Measurements from ENCODE around the gene KRT33A.
"Not testable (repeated sequence)": the region's sequence is repeated elsewhere in the genome, so short reads cannot be mapped to it uniquely, and the experiment has no call there.

The KRT33A gene

DNA sequence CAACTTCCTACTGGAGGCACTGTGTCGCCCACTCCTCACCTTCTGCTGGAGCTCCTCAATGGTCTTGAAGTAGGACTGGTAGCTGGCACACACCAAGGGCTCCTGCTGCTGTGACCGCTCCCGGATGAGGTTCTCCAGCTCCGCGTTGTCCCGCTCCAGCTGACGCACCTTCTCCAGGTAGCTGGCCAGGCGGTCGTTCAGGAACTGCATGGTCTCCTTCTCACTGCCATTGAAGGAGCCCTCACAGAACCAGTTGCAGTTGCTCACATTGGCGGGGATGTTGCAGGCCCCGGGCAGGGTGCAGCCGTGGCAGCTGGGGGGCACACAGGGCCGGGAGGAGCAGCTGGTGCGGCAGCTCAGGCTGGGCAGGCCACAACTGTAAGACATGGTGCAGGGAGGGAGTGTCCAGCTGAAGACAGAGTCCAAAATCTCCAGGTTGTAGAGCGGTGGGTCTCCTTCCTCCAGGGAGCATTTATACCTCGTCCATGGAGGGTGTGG is at the start of gene KRT33A:
Gene KRT33A, minus strand, starts transcription at position 448 of the 498 bp plus-strand sequence. Its CDS starts 61 bp downstream, at position 387.
- DNase-seq (ENCODE audit: low read depth), result not testable (repeated sequence)

DNA sequence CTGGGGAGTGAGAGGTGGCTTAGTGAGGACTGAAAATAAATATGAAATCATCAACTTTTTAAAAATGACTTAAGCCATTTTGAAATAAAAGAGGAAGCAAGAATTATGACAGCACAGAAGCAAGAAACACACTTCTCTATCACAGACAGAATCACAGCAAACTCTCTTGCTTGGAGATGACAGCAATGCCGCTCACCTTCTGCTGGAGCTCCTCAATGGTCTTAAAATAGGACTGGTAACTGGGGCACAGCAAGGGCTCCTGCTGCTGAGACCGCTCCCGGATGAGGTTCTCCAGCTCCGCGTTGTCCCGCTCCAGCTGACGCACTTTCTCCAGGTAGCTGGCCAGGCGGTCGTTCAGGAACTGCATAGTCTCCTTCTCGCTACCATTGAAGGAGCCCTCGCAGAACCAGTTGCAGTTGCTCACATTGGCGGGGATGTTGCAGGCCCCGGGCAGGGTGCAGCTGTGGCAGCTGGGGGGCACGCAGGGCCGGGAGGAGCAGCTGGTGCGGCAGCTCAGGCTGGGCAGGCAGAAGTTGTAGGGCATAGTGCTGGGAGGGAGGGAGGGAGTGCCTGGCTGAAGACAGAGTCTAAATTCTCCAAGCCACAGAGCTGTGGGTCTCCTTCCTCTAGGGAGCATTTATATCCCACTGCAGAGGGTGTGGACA is 46.5 kb upstream of the KRT33A start, which contains the start of gene KRT31:
Gene KRT31, minus strand, starts transcription at position 613 of the 665 bp plus-strand sequence. Its CDS starts 69 bp downstream, at position 544.
- no peak for DNase-seq (ENCODE audit: low read depth)

DNA sequence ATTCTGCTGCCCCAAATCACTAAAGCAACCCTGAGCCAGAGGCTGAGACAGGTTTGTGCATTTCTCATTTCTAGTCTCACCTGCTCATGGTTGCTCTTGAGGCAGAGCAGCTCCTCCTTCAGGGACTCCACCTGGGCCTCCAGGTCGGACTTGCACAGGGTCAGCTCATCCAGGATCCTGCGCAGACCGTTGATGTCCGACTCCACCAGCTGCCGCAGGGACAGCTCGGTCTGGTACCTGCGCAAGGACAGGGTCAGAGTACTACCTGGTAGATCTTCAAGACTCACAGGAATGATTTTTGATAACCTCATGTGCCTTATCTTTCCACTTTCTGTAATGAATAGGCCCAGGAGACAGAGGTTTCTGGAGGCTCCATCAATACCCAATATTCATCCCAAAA is 45.7 kb upstream of the KRT33A start:
- DNase-seq (ENCODE audit: low read depth), result no peak

DNA sequence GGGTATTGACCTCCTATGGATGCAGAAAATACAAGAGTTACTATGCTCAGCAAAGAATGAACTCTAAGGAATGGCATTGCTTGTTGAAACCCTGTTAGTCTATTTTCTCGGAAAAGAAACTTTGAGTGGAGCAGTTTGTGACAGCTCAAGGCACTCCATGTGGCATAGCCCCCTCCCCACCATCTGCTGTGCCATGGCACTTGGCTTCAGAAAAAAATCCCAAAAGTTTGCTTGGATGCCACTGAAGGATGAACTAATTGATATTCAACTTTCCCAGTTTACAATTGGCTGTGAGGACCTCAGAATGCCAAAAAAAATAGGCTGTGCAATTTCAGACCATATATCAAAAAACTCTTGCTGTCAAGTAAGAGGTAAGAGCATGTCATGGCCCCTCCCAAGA is 45.0 kb upstream of the KRT33A start:
- DNase-seq (ENCODE audit: low read depth), result no peak

DNA sequence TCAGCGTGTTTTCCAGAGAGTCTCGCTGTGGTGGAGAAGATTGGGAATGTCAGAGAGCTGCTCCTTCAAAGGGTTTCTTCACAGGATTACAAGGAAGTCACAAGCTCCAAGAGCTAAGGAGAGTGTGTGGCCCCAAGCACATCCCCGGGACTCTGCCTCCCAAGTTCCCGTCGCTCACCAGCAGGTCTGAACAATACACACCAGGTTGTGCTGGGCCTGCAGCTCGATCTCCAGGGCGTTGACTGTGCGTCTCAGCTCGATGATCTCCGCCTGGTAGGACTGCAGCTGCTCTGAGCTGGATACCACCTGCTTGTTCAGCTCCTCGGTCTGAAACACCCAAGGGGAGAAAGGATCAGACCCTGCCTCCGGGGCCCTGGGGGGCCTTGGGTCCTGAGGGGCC is 44.4 kb upstream of the KRT33A start:
- DNase-seq (ENCODE audit: low read depth), result not testable (repeated sequence)

DNA sequence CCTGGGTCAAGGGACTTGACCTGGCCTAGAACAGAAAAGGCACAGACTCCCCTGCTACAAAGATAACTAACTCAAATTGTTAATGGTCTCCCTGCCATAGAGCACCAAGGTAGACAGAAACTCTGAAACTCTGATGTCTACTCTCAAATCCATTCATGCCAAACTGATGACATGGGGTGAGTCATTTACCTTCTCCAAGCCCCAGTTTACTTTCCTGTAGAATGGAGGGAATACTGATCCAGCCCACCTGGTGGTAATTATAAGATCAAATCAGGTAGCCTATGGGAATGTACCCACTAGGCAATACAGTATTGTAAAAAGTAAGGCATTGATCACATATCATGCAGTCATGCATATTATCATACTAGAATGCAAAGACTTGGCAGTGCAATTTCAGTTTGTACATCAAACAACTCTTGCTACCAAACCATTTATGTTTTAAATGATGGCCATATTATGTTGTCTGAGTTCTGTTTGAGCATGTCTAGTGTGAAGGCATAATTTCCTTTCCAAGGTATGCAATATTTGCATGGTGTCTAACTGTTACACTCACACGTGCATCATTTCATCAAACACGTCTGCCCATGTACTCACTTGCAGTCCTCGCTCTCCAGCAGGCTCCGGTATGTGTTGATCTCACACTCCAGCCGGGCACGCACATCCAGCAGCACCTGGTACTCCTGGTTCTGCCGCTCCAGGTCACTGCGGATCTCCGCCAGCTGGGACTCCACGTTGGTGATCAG is 43.8 kb upstream of the KRT33A start:
- DNase-seq (ENCODE audit: low read depth), result no peak

DNA sequence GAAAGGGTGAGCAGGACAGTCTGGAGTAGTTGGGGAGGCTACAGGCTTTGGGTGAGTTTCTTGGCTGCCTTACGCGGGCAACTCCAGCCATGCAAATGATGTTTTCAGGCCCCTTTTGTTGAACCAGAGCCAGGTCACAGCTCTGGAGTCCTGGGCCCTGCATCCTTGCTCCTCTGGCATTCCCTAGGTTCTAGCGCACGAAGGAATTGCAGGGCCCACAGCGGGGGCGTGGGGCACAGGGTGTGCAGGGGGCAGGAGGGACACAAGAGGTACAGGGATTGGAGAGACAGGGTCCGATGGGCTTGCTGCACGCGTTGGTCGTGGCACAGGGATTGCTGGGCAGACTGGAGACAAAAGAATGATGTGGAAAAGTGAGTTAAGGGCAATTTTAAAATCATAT is 43.2 kb upstream of the KRT33A start:
- no peak for DNase-seq (ENCODE audit: low read depth)

DNA sequence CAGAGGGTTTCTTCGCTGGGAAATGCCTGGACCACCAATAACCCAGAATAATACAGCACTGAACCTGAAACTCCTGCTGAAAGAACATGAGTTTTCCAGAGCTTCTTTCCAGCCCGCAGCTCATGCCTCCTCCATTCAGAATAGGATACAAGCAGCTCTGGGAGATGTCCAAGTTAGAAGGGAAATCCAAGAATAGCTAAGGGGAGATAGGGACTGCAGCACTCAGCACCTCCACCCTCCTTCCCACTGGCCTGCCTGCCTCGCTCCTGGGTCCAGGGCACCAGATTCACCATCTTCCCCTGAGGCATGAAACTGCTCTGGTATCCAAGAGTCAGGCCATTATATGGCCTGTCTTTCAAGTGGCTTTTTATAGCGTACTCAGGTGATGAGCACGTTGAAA is 42.7 kb upstream of the KRT33A start:
- DNase-seq (ENCODE audit: low read depth), result no peak

DNA sequence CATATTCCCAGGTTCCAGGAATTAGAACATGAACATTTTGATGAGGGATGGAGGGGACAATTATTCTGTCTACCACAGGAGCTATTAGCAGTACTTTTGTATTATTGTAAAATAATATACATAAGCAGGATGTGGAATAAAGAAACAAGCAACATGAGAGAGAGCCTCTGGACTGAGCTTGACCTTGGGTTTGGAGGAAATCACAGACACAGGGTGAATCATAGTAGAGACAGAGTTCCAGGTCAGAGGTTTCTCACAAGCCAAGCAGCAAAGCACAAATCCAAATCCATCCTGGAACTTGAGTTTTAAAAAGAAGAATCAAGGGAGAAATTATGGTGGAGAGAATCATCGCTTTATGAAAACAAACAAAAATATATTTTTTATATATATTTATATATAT is 41.6 kb upstream of the KRT33A start:
- DNase-seq (ENCODE audit: low read depth), result no peak

DNA sequence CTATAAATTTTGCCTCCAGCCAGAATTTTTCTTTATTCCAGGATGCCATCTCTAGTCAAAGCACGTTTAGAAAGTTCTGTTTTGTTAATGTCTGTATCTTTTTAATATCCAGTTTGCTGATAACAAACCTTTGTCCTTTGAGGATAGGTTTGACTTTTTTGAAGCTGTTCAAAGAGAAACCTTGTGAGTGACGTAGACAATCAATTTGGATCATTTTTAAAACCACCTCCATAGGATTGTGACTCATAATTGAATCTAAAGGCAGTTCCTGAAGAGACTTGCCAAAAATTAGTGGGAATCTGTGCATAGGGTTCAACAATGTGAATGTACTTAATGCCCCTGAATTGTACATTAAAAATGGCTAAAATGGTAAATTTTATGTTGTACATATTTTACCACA is 40.9 kb upstream of the KRT33A start:
- DNase-seq (ENCODE audit: low read depth), result no peak

DNA sequence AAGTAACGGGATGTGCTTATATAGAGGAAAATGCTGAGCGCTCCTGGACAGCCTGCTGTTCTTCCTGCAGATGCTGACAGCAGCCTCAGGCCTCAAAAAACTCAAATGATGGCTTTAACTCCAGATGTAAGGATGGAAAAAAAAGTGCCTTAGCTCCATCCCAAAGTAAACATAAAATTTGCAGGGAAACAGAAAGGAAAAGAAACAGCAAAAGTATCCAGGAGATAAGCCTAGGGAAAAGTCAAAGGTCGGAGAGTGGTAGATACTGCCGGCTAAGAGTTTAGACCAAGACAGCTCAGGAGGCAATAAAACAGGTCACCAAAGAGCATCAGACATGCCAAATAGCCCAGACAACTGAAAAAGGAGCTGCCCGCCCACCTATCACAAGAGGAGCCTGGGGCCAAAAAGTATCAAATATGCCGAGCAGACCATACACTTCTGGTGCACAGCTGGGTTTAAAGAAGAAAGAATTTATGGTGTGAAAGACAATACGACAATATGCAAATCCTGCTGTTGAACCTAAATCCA is 39.8 kb upstream of the KRT33A start:
- DNase-seq (ENCODE audit: low read depth), result no peak

DNA sequence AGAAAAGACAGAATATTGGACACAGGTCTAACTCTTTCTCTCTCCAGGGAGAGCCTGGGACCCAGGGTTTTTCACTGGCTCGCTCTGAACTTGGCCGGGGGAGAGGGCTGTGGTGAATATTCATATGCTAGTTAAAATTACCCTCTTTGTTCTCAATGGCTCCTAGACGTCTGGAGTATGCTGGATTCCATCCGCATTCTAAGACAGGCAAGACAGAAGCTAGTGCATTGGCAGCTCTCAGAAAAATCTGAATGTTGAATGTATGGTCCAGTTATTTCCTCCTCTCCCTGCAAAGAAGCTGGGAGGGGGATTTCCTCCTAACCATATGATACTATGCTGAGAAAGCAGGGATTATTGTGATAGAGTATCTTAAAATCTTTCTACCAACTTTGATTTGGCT is 37.0 kb upstream of the KRT33A start:
- no peak for DNase-seq (ENCODE audit: low read depth)

DNA sequence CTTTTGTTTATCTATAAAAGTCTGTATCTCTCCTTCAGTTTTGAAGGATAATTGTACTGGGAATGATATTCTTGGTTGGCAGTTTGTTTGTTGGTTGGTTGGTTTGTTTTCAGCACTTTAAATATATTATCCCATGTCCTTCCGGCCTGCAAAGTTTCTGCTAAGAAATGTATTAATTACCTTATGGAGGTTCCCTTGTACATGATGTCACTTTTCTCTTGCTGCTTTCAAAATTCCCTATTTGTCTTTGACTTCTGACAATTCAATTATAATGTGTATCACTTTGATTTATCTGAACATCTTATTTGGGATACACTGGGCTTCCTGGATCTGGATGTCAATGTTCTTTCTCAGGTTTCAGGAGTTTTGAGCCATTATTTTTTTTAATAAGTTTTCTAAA is 35.6 kb upstream of the KRT33A start:
- no peak for DNase-seq (ENCODE audit: low read depth)

DNA sequence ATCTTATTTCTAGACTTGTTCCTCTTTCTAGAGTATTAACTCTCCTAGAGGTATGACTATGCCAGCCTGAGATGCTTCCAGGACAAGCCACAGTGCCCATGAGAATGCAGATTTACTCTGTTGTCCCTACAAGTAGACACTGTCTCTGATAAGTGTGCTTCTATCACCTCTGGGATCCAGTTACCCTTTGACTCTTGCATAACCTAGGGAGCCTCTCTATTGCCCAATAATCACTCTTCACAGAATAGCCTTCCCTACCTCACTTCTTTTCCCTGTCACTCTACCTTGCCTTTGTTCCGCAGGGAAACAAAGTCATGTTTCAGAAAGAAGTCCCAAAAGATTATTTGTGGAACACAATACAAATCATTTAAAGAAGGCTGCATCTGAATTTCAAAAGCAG is 33.1 kb upstream of the KRT33A start:
- DNase-seq (ENCODE audit: low read depth), result no peak

DNA sequence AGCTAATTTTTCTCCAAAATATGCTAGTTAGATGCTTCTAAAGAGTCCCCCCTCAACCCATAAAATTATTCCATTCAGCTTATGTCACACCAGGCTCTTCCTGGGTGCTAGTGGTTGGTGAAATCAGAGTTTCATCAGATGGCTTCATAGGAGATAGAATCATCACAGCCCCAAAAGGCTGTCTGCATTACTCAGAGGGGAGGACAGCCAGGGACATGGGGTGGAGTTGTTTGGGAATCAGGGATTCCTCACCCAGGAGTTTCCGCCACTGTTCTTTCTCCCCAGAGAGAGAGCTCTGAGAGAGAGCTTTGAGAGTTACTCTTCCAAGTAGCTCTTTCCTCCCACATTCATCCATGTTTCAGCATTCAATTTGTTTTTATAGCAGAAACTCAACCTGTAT is 31.8 kb upstream of the KRT33A start:
- DNase-seq (ENCODE audit: low read depth), result no peak

DNA sequence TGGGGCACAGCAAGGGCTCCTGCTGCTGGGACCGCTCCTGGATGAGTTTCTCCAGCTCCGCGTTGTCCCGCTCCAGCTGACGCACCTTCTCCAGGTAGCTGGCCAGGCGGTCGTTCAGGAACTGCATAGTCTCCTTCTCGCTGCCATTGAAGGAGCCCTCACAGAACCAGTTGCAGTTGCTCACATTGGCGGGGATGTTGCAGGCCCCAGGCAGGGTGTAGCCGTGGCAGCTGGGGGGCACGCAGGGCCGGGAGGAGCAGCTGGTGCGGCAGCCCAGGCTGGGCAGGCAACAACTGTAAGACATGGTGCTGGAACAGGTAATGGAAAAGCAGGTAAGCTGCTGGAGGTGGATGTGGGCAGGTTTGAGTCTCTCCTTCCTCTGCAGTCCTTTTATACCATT is 31.3 kb upstream of the KRT33A start, which contains the start of gene KRT34:
Gene KRT34, minus strand, starts transcription at position 364 of the 400 bp plus-strand sequence. Its CDS starts 60 bp downstream, at position 304.
- not testable (repeated sequence) for DNase-seq (ENCODE audit: low read depth)

DNA sequence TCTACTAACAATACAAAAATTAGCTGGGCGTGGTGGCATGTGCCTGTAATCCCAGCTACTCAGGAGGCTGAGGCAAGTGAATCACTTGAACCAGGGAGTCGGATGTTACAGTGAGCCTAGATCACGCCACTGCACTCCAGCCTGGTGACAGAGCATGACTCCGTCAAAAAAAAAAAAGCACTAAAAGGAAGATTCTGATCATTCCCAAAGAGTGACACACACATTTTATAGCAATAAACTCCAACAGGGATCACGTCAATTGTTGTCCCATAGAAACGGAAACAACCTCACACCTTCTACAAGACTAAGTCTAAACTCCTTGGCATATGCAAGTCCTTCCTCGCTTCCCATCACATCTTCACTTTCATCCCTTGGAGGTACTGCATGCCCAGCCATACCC is 29.5 kb upstream of the KRT33A start:
- peak; percentile 64 for DNase-seq (ENCODE audit: low read depth)

DNA sequence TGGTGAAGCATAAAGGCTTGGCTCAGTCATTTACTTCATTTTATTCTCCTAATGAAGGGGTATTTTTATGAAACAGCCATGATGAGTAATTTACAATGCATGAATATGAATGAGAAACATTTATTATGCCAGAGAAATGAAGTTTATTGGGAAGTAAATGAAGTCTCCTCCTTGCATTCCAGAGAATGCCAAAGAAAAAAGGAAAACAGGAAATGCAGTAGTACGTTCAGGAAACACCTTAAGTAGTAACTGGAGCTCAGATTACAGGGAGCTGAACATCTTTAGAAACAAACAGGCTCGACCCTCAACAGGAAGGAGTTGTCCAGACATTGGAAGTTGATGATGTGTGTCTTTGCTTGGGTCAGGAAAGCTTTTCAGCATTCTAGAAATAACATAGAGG is 26.9 kb upstream of the KRT33A start:
- no peak for DNase-seq (ENCODE audit: low read depth)

DNA sequence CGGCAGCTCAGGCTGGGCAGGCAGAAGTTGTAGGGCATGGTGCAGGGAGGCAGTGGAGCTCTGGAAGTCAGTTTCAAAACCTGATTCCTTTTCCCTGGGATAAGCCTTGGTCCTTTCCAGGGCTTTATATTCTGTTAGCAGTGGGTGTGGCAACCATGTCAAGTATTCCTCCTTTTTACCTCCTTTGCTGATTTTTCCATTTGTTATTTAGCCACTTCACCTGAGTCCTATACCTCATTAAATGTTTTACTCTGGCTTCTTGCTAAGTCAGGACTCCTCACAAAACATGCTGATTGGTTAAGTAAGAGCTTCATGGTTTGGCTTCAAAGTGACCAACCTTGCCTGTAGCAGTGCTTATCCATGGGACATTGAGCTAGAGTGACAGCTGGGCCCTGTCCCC is 19.1 kb upstream of the KRT33A start, which contains the start of gene KRT33B:
Gene KRT33B, minus strand, starts transcription at position 101 of the 400 bp plus-strand sequence. Its CDS starts 63 bp downstream, at position 38.
- DNase-seq (ENCODE audit: low read depth), result no peak

DNA sequence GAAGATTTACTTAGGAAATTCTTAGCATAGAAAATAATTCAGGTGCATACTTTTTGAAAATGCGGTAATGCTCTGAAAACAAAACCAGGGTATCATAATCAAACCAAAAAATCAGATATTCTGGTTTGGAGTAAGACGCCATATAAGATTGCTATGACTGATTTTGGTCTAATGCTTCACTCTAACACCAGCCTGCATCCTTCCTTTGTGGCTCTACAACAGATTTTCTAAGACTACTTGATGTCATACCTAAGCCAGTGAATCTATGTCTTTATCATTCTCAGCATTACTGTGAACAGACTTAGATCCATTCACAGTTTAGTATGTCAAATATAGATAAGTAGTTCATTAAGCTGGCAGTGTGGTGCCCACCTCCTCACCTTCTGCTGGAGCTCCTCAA is 18.4 kb upstream of the KRT33A start:
- no peak for DNase-seq (ENCODE audit: low read depth)

DNA sequence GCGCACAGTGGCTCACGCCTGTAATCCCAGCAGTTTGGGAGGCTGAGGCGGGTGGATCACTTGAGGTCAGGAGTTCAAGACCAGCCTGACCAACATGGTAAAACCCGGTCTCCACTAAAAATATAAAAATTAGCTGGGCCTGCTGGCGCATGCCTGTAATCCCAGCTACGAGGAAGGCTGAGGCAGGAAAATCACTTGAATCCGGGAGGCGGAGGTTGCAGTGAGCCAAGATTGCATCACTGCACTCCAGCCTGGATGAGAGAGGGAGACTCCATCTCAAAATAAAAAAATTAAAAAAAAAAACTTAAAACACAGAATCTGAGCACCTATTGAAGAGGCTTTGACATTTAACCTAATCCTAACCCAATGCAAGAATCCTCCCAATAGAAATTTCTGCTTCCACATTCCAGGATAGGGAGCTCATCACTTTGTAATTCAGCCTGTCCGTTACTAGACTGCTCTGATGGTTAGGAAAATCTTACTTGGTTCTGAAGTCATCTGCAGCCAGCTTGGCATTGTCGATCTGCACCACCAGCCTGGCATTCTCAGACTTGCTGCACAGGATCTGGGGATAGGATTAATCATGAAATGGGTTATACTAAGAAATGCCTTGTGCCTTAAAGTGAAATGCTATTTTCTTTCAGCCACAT is 16.9 kb upstream of the KRT33A start:
- DNase-seq (ENCODE audit: low read depth), result peak; percentile 68

DNA sequence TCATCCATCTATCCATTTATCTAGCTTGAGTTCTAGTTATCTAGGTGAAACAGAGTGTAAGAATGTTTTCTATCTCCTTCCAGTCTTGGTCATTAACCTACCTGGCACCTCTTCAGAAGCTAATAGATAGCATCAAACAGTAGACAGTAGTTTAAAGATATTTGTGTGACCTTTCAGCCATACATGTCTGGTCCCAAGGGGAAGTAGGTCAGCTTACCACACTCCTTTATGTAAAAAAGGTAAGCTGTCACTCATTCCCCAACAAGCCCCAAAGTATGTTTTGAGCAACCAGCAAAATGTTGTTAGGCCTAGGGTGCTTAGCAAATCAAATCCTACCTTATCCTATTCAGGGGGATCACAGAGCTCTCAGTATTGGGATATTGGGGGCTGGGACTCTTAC is 15.4 kb upstream of the KRT33A start:
- no peak for DNase-seq (ENCODE audit: low read depth)
